ENCODE measurements around the gene ECSCR. TPM values are rescaled to one million over a fixed set of nuclear protein-coding genes. Genes with fewer than 3 reads are reported as not detected.

The ECSCR gene
- total and polyA plus RNA-seq, 2 donors (not counting 3 experiments of a cell fraction or from before 2014, with no cell fraction given) = 365 to 1,085 TPM

- no TSS peak for BruUV-seq (replicated peaks)
- DNase-seq (ENCODE audit: low read depth, low spot score) (no peak), FAIRE-seq (no peak)
- Histone ChIP-seq H4K20me1 (replicated peaks; ENCODE audit: control insufficient read depth, extremely low read depth, insufficient read depth, low read length) (no peaks in the 10 kb centered on the region), H3K36me3 (ENCODE audit: control insufficient read depth in 2 of 2, extremely low read depth in 1 of 2, insufficient read depth in 2 of 2, low read length in 2 of 2) (peaks cover 6 to 8% of the 10 kb centered on the region in 2 experiments), H3K4me1 (ENCODE audit: control insufficient read depth, extremely low read depth, insufficient read depth, low read length) (peaks cover 10% of the 10 kb centered on the region), H3K4me2 (ENCODE audit: insufficient read depth, low read length) (no peak overlapping the region), H3K27me3 (ENCODE audit: control insufficient read depth in 2 of 2, insufficient read depth in 2 of 2, low read length in 2 of 2) (no peaks in the 10 kb centered on the region), H3K9me3 (replicated peaks; ENCODE audit: control insufficient read depth, insufficient read depth, low read length) (no peaks in the 10 kb centered on the region), H3K27ac (ENCODE audit: insufficient read depth, low read depth, low read length) (no peak overlapping the region), H3K9me1 (replicated peaks; ENCODE audit: control insufficient read depth, extremely low read depth, insufficient read depth, low read length) (no peaks in the 10 kb centered on the region), H3K9ac (replicated peaks; ENCODE audit: extremely low read depth, insufficient read depth, low read length) (no peak overlapping the region), H3K79me2 (ENCODE audit: control insufficient read depth, insufficient read depth, low read length) (no peaks in the 10 kb centered on the region), H2AFZ (ENCODE audit: low read depth, low read length) (no peak overlapping the region), H3K4me3 (replicated peaks in 1 of 3; ENCODE audit: insufficient read depth in 1 of 3, low read depth in 1 of 3, low read length in 3 of 3) (no peak overlapping the region)
- POLR2A ChIA-PET = interaction anchor here (1.7 kb wide), 1 partner anchor 9 kb away, joined by 4 read pairs; no protein-coding TSS in a partner anchor
- CTCF ChIA-PET = interaction anchor here (0.6 to 3.3 kb wide), 3 partner anchors 13 to 78 kb away, joined by 3 to 16 read pairs (median 3); no protein-coding TSS in a partner anchor
- intact Hi-C loops (cut with micrococcal nuclease) (no loop called here), dilution Hi-C loops (cut with MboI; ENCODE audit: extremely low pct_ligation_motif_present, low sequenced_read_pairs) (no loop called here)
- TF ChIP-seq EZH2 (IDR thresholded peaks at IDR 0.05; ENCODE audit: borderline replicate concordance, low read depth, low read length, severe bottlenecking) = no peak
- no peak for TF ChIP-seq FOS (IDR thresholded peaks at IDR 0.05; ENCODE audit: borderline replicate concordance, insufficient read depth, low read length)
- TF ChIP-seq MYC (IDR thresholded peaks at IDR 0.05; ENCODE audit: low read depth, low read length) = no peak
- no peak for TF ChIP-seq POLR2A (IDR thresholded peaks at IDR 0.05; ENCODE audit: low read depth, low read length)
- no peak for TF ChIP-seq GATA2 (IDR thresholded peaks at IDR 0.05; ENCODE audit: insufficient read depth, insufficient read length, low read depth, low read length)
- TF ChIP-seq, protein P1, sequence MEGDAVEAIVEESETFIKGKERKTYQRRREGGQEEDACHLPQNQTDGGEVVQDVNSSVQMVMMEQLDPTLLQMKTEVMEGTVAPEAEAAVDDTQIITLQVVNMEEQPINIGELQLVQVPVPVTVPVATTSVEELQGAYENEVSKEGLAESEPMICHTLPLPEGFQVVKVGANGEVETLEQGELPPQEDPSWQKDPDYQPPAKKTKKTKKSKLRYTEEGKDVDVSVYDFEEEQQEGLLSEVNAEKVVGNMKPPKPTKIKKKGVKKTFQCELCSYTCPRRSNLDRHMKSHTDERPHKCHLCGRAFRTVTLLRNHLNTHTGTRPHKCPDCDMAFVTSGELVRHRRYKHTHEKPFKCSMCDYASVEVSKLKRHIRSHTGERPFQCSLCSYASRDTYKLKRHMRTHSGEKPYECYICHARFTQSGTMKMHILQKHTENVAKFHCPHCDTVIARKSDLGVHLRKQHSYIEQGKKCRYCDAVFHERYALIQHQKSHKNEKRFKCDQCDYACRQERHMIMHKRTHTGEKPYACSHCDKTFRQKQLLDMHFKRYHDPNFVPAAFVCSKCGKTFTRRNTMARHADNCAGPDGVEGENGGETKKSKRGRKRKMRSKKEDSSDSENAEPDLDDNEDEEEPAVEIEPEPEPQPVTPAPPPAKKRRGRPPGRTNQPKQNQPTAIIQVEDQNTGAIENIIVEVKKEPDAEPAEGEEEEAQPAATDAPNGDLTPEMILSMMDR (IDR thresholded peaks at IDR 0.05; ENCODE audit: extremely low read depth in 1 of 2, insufficient read depth in 1 of 2, low read depth in 1 of 2, low read length in 2 of 2) = no peak
- TF ChIP-seq MAX (IDR thresholded peaks at IDR 0.05; ENCODE audit: insufficient read depth, insufficient read length) = no peak
- TF ChIP-seq POLR2AphosphoS5 (IDR thresholded peaks at IDR 0.05; ENCODE audit: insufficient read depth, low read depth, low read length) = no peak
Observed at GRCh38 chr5:139435676-139436075, 26.9 kb downstream of the ECSCR start.
